HG03103 (cell line): ENCODE data around the gene KRTAP12-3.
"Not testable (repeated sequence)": the region's sequence is repeated elsewhere in the genome, so short reads cannot be mapped to it uniquely, and the experiment has no call there.

ENCODE experiments used
- ATAC-seq: cut with Tn5 transposase; IDR thresholded peaks from one replicate; pipeline ENCODE4 v1.9.1; 2021; ENCODE audit warnings: low read depth; ENCODE audit not compliant: unreplicated experiment

The KRTAP12-3 gene

GRCh38 chr21:44682580-44683151, 24.9 kb downstream of the KRTAP12-3 start:
- ATAC-seq = no peak

- ATAC-seq = no peak
These were observed 26.3 kb downstream of the KRTAP12-3 start for GRCh38 chr21:44684077-44684476.

GRCh38 chr21:44684483-44684882, 26.8 kb downstream of the KRTAP12-3 start:
- ATAC-seq = no peak

- not testable (repeated sequence) for ATAC-seq
These were observed 27.3 kb downstream of the KRTAP12-3 start for GRCh38 chr21:44685050-44685449.

DNA sequence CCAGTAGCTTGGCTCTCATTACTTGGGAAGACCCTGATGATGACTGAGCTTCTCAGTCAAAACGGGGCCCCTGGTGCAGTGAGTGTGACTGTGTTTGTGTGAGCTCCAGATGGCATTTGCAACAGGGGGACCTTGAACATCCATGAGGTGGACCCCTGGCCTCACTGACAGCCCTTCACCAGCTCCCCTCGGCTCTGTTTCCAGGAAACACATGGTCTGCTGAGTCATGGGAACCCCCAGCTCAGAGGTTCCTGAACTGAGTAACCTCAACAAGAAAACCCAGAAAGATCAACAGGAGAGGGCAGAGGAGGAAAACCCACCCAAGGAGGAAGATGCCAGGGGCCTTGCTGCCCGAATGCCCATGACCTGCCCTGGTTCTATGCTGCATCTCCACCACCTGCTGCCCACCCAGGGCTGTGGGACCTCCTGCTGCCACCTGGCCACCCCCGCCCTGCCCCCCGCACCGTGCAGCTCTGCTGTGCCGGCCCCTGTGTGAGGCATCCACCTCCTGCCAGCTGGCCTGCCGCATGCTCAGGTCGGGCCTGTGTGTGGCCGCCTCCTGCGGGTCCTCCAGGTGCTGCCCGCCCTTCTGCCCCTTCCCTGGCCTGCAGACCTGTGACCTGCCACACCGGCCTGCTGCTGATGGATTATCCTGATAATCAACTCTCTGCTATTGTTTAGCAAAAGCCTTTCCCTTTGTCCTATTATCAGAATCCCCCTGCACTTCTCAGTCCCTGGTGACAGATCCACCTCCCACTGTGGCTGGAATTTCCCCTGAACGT, 28.5 kb downstream of the KRTAP12-3 start:
- ATAC-seq = no peak

DNA sequence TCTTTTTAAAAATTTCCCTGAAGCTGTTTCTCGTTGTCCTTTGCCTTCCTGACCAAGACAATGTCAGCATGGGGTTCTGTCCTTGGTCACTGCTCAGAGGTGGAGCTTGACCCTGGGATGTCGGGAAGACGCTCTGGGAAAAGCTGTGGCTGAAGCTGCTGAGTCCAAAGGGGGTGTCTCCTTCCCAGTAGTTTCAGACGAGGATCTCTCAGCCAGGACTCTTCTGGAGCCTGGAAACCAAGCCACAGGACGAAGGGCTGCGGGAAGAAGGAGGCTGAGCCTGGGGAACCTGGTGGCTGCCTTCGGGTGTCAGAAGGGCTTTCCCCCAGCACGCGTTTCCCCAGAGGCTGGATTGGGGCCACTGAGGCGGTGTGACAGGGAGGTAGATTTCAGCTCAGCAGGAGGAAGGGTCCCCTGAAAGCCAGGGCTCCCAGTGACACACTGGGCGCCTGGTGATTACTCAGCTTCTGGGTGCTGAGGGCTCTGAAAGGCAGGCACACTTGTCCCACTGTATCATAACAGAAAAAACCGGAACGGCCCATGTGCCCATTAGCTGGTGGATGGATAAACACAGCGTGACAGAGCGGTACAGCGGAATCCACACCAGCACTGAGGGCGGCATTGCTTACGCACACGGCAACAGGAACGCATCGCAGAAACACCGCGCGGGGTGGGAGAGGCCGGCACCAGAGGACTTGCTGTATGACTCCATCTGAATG, 29.3 kb downstream of the KRTAP12-3 start:
- ATAC-seq = no peak

- no peak for ATAC-seq
These were observed 29.9 kb downstream of the KRTAP12-3 start for GRCh38 chr21:44687671-44688070.

DNA sequence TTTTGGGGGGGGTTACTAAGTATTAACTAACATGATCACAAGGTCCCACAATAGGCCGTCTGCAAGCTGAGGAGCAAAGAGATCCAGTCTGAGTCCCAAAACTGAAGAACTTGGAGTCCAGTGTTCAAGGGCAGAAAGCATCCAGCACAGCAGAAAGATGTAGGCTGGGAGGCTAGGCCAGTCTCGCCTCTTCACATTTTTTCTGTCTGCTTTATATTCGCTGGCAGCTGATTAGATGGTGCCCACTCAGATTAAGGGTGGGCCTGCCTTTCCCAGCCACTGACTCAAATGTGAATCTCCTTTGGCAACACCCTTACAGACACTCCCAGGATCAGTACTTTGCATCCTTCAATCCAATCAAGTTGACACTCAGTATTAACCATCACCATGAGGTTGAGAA, 32.0 kb downstream of the KRTAP12-3 start:
- ATAC-seq = not testable (repeated sequence)

DNA sequence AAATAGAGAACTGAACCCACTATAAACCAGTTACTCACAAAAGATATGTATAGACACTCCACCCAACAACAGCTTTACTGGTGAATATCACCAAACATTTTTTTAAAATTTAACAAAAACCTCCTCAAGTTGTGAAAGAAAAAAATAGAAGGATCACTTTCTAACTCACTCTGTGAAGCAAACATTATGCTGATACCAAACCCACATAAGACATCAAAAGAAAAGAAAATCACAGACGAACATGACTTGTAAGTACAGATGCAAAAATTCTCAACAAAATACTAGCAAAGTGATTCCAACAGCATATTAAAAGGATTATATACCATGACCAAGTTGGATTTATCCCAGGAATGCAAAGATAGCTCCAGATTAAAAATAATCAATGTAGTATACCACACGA, 34.0 kb downstream of the KRTAP12-3 start:
- no peak for ATAC-seq

DNA sequence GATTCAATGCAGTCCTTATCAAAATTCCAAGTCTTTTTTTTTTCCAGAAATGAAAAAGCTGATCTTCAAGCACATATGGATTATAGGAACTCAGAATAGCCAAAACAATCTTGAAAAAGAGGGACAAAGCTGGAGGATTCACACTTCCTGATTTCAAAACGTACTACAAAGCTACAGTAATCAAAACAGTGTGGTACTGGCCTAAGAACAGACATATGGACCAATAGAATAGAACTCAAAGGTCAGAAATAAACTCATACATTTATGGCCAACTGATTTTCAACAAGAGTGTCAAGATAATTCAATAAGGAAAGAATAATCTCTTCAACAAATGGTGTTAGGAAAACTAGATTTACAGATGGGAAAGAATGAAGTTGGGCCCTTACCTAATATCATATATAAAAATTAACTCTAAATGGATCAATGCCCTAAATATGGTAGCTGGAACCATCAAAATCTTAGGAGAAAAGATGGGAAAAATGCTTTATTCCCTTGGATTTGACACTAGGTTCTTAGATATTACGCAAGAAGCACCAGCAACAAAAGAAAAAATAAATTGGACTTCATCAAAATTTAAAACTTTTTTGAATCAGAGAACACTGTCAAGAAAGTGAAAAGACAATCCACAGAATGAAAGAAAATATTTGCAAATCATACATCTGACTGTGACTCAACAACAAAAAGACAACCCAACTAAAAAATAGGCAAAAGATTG, 35.2 kb downstream of the KRTAP12-3 start:
- no peak for ATAC-seq

DNA sequence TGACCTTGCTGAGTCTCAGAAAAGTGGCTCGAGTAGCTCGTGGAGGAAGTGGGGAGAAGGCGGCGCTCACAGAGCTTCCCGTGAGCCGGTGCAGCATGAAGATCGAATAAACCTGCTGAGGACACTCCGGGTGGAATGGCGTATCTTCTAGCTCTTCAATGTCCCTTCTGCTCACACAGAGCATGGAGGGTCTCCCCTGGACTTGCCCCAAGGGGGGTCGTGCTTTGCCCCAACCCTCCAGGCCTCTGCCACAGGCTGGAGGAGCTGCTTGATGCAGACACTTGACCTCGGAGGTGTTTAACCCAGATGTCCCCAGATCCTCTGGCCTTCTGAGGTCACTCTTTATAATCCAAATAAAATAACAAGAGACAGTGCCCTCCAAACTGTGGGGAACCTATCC, 37.0 kb downstream of the KRTAP12-3 start:
- no peak for ATAC-seq

- no peak for ATAC-seq
These were observed 37.5 kb downstream of the KRTAP12-3 start for GRCh38 chr21:44695184-44695583.

- no peak for ATAC-seq
These were observed 37.9 kb downstream of the KRTAP12-3 start for GRCh38 chr21:44695641-44696040.

DNA sequence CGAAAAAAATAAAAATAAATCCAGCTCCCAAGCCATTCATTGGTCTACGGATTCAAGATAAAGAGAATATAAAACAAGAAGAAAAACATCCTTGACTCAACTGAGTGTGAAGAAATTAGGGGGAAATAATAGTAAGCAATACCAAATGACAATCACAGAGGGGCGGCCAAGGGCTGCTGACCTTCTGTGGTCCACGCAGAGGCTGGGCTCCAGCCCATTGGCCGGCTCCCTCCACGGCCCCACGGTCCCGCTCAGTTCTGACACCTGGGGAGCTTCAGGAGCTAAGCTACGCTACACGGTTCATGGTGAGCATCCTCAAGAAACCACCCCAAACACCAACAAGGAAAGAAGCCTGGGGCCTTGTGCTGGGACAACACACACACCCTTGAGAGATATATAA, 38.8 kb downstream of the KRTAP12-3 start:
- ATAC-seq = no peak

DNA sequence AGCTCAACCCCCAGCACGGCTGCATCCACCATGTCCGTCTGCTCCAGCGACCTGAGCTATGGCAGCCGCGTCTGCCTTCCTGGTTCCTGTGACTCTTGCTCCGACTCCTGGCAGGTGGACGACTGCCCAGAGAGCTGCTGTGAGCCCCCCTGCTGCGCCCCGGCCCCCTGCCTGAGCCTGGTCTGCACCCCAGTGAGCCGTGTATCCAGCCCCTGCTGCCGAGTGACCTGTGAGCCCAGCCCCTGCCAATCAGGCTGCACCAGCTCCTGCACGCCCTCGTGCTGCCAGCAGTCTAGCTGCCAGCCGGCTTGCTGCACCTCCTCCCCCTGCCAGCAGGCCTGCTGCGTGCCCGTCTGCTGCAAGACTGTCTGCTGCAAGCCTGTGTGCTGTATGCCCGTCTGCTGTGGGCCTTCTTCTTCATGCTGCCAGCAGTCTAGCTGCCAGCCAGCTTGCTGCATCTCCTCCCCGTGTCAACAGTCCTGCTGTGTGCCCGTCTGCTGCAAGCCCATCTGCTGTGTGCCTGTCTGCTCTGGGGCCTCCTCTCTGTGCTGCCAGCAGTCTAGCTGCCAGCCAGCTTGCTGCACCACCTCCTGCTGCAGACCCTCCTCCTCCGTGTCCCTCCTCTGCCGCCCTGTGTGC, 39.6 kb downstream of the KRTAP12-3 start, which contains the start of gene KRTAP10-12:
Gene KRTAP10-12, plus strand, starts transcription at position 1 of the 639 bp plus-strand sequence. Its CDS starts 30 bp downstream, at position 31.
- not testable (repeated sequence) for ATAC-seq

- no peak for ATAC-seq
These were observed 40.3 kb downstream of the KRTAP12-3 start for GRCh38 chr21:44697811-44698734.

DNA sequence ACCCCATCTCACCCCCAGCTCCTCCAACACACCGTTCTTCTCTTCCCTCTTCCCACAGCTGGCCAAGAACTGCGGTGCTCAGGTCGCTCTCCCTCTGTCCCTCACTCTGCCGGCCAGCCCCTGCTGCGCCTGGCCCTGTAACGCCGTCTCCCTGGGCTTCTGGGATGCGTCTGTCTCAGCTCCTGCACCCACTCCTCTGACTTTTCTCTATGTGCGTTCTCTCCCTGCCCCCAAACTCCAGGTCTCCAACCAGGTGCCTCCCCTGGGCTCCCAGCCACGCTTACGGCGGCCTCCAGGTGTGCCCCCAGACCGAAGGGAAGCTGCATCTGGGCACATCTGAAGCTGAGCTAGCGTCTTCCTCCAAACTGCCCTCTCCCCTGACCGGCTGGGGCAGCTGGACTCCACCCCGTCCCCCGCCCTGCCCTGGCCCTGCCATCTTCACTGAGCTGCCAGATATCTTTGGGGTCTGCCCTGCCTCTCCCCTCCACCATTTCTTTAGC, 41.8 kb downstream of the KRTAP12-3 start:
- no peak for ATAC-seq

DNA sequence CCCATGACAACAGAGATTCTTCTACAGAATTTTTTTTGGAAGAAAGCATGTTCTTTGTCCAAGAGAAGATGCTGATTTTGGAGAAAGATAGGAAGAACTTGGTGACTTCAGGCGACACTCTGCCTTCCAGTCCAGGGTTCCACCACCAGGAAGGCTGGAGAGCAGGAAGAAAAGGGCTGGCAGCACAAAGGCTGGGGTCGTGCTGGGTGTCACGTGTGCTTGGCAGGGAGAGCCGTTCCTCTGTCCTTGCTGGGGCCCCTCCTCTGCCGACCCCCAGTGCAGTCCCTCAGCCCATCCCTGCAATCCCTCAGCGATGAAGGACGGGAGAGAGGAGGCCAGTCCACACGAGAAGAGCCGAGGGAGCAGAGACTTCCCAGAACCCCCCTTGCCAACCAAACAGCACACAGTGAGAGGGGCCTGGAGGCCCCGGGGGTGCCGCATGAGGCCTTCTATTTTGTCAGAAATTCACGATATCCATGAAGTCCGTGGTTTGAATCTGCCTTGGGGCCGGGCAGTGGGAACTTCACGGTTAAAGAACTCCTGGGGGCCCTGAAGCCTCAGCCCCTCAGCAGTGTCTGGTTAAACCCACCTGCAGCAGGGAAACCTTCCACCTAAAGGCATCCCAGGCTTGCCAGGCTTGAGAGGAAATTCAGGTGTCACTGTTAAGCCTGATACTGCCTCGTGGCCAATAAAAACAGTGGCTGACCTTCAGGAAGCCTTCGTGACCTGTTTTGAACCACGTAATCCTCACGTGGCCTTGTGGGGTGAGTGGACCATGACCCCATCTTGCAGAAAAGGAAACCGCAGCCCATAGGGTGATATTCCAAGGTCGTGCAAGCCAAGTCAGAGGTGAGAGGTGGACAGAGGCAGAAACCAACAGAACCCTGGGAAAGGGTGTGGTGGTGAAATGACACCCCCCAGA, 42.6 kb downstream of the KRTAP12-3 start:
- ATAC-seq = no peak
